NCI-H1417 treated with DMSO at 0.1 percent for 48 hours (cell line): ENCODE data around the gene MYL12A.

ENCODE experiments used
- DNase-seq: peaks from one replicate; lab custom pipeline; 2025; lab: John Stamatoyannopoulos, UW

The MYL12A gene

GRCh38 chr18:3225588-3225987 is 22.0 kb upstream of the MYL12A start:
- no peak for DNase-seq

GRCh38 chr18:3226048-3226447 is 21.6 kb upstream of the MYL12A start:
- DNase-seq: no peak

GRCh38 chr18:3230401-3231334 is 16.9 kb upstream of the MYL12A start:
- no peak for DNase-seq

- DNase-seq: no peak
These were observed 14.6 kb upstream of the MYL12A start for GRCh38 chr18:3233004-3233403.

- no peak for DNase-seq
These were observed 14.0 kb upstream of the MYL12A start for GRCh38 chr18:3233433-3234168.

GRCh38 chr18:3234457-3234856 is 13.1 kb upstream of the MYL12A start:
- no peak for DNase-seq

- DNase-seq: no peak
These were observed 11.8 kb upstream of the MYL12A start for GRCh38 chr18:3235846-3236245.

- no peak for DNase-seq
These were observed 11.1 kb upstream of the MYL12A start for GRCh38 chr18:3236470-3236869.

GRCh38 chr18:3238742-3239141 is 8.9 kb upstream of the MYL12A start:
- no peak for DNase-seq

GRCh38 chr18:3245185-3245564 is 2.4 kb upstream of the MYL12A start:
- no peak for DNase-seq

GRCh38 chr18:3245853-3246634 is 1.6 kb upstream of the MYL12A start:
- peak; percentile 22 for DNase-seq

GRCh38 chr18:3246635-3247239 is 864 bp upstream of the MYL12A start:
- DNase-seq: no peak

GRCh38 chr18:3248062-3248657 is 559 bp downstream of the MYL12A start:
- DNase-seq: no peak

GRCh38 chr18:3248658-3249359 is 1.2 kb downstream of the MYL12A start:
- DNase-seq: no peak

- no peak for DNase-seq
These were observed 2.9 kb downstream of the MYL12A start for GRCh38 chr18:3250237-3251107.

GRCh38 chr18:3251249-3251962 is 3.8 kb downstream of the MYL12A start:
- DNase-seq: no peak

GRCh38 chr18:3251963-3252277 is 4.3 kb downstream of the MYL12A start:
- no peak for DNase-seq

GRCh38 chr18:3252843-3253242 is 5.2 kb downstream of the MYL12A start:
- DNase-seq: no peak

- no peak for DNase-seq
These were observed 7.1 kb downstream of the MYL12A start for GRCh38 chr18:3254725-3255124.
